Measurements from ENCODE around the gene AGK.

Gene AGK

GRCh38 chr7:141704741-141705140 is 153.5 kb downstream of the AGK start:
- DNase-seq (ENCODE audit: low read depth in 2 of 2): no peak

Measured in stimulated activated CD8-positive, alpha-beta memory T cell treated with anti-CD3 and anti-CD28 coated beads, Interleukin-7, amount 100 ng/mL, for 1 hour (primary cell).